Kidney (tissue), 14 donors: ENCODE results near the gene MRS2. TPM values are rescaled to one million over a fixed set of nuclear protein-coding genes. Genes with fewer than 3 reads are reported as not detected.

Experiments
- DNase-seq, 5 donors: peaks; one replicate each; pipeline ENCODE4 v3.0.0-alpha.2; 2013 to 2020
- FAIRE-seq: peaks from 2 replicates; lab custom pipeline; 2012; peaks lifted over from hg19 to GRCh38; lab: Jason Lieb, UNC
- H3K27ac ChIP-seq, 2 donors: one replicate each; pipeline ENCODE4 v1.7.0; 2013; ENCODE audit warnings: low read depth in 2 of 2, low read length in 2 of 2, inconsistent platforms in 1 of 2
- H3K27me3 ChIP-seq: one replicate; pipeline ENCODE4 v1.7.1; 2013; ENCODE audit warnings: low read length, inconsistent platforms; ENCODE audit not compliant: control insufficient read depth, insufficient read depth
- H3K36me3 ChIP-seq, 3 donors: one replicate each; pipeline versions ENCODE4 v1.7.0 to v1.7.1; 2013; ENCODE audit warnings: low read length in 3 of 3, control low read depth in 1 of 3, inconsistent platforms in 1 of 3; ENCODE audit not compliant: insufficient read depth in 3 of 3, control insufficient read depth in 2 of 3
- H3K4me1 ChIP-seq, 3 donors: one replicate each; pipeline versions ENCODE4 v1.7.0 to v1.7.1; 2013; ENCODE audit warnings: low read length in 3 of 3, inconsistent platforms in 1 of 3, low read depth in 1 of 3; ENCODE audit not compliant: control insufficient read depth in 2 of 3, insufficient read depth in 2 of 3
- H3K4me3 ChIP-seq, 3 donors: one replicate each; pipeline versions ENCODE4 v1.7.0 to v1.8.1; 2013; ENCODE audit warnings: low read length in 3 of 3, control low read depth in 1 of 3, inconsistent platforms in 1 of 3
- H3K9ac ChIP-seq, 3 donors: one replicate each; pipeline versions ENCODE4 v1.7.0 to v1.7.1; 2013; ENCODE audit warnings: low read length in 3 of 3, control low read depth in 1 of 3, inconsistent platforms in 1 of 3
- H3K9me3 ChIP-seq, 3 donors: one replicate each; pipeline versions ENCODE4 v1.7.0 to v1.7.1; 2013; ENCODE audit warnings: low read length in 3 of 3, control low read depth in 1 of 3, inconsistent platforms in 1 of 3; ENCODE audit not compliant: control insufficient read depth in 2 of 3, insufficient read depth in 1 of 3
- CTCF ChIP-seq: IDR thresholded peaks from 3 replicates; pipeline ENCODE4 v1.5.1; 2012; ENCODE audit warnings: mild to moderate bottlenecking, moderate library complexity, borderline replicate concordance; ENCODE audit not compliant: insufficient read depth; ENCODE audit errors: extremely low read depth
- intact Hi-C: fragments of 100-400 bp; cut with DNase I; formaldehyde crosslinking; loops from one replicate; pipeline ENCODE4 v1.11.1; 2022
- polyA plus RNA-seq: library from polyadenylated mRNA; stranded (reverse); fragments of 350-450 nt; fragmentation: Illumina TruSeq; extraction: RNeasy Lipid Tissue Mini Kit (QIAGEN cat#74804); gene quantifications from one replicate; pipeline ENCODE4 v1.2.3, GENCODE V29; 2014; ENCODE audit warnings: low read depth, low replicate concordance; ENCODE audit not compliant: insufficient read depth
- total RNA-seq: library from RNA; stranded (reverse); fragmentation: NEBNext Ultra II Directional; extraction: Animal tissue kit (Norgen Biotek cat#: 25700); gene quantifications from one replicate; pipeline ENCODE4 v1.2.1, GENCODE V29; 2021
- donor health status: control.
- donor health status: control.
- donor health status: control.
- donor health status: control.
- donor health status: control.
- donor health status: DM: yes; HTN: yes; CAD: no.
- donor health status: Normal renal cell carcinoma (clear cell type).

Gene MRS2
- total and polyA plus RNA-seq, 2 donors from 2014 or later: 23.6 to 27.8 TPM

GRCh38 chr6:24405262-24405661 is 2.5 kb downstream of the MRS2 start:
- TF ChIP-seq CTCF: no peak
- Histone ChIP-seq H3K4me3 (peak overlapping the region in 1 of 3 donors; percentile 4), H3K36me3 (peaks cover 4 to 12% (median 4%) of the 10 kb centered on the region in 3 donors), H3K9ac (no peak overlapping the region), H3K27me3 (no peaks in the 10 kb centered on the region), H3K4me1 (peaks cover 3 to 5% (median 4%) of the 10 kb centered on the region in 3 donors), H3K27ac (no peak overlapping the region), H3K9me3 (no peaks in the 10 kb centered on the region)
- intact Hi-C loops: no loop called here
- FAIRE-seq (no peak), DNase-seq (no peak)

GRCh38 chr6:24408719-24409410 is 6.1 kb downstream of the MRS2 start:
- no peak for TF ChIP-seq CTCF
- Histone ChIP-seq H3K4me3 (no peak overlapping the region), H3K9me3 (no peaks in the 10 kb centered on the region), H3K4me1 (peaks cover 0 to 5% (median 3%) of the 10 kb centered on the region in 3 donors), H3K9ac (no peak overlapping the region), H3K27ac (no peak overlapping the region), H3K27me3 (no peaks in the 10 kb centered on the region), H3K36me3 (peaks cover 9 to 26% (median 16%) of the 10 kb centered on the region in 3 donors)
- FAIRE-seq (no peak), DNase-seq (no peak)
- intact Hi-C loops: no loop called here

GRCh38 chr6:24410622-24411021 is 7.9 kb downstream of the MRS2 start:
- intact Hi-C loops: no loop called here
- FAIRE-seq: no peak
- Histone ChIP-seq H3K9ac (no peak overlapping the region), H3K4me1 (no peaks in the 10 kb centered on the region), H3K4me3 (no peak overlapping the region), H3K27ac (no peak overlapping the region), H3K27me3 (no peaks in the 10 kb centered on the region), H3K9me3 (no peaks in the 10 kb centered on the region), H3K36me3 (peaks cover 9 to 29% (median 16%) of the 10 kb centered on the region in 3 donors)
- TF ChIP-seq CTCF: no peak
- DNase-seq: no peak
